ENCODE measurements around the gene UCN. TPM values are rescaled to one million over a fixed set of nuclear protein-coding genes. Genes with fewer than 3 reads are reported as not detected.
A peak's percentile ranks its signal among the peaks of the same experiment; 100 is the strongest.

UCN gene
- total RNA-seq, 1 experiment from 2014 or later = 1.5 TPM

DNA sequence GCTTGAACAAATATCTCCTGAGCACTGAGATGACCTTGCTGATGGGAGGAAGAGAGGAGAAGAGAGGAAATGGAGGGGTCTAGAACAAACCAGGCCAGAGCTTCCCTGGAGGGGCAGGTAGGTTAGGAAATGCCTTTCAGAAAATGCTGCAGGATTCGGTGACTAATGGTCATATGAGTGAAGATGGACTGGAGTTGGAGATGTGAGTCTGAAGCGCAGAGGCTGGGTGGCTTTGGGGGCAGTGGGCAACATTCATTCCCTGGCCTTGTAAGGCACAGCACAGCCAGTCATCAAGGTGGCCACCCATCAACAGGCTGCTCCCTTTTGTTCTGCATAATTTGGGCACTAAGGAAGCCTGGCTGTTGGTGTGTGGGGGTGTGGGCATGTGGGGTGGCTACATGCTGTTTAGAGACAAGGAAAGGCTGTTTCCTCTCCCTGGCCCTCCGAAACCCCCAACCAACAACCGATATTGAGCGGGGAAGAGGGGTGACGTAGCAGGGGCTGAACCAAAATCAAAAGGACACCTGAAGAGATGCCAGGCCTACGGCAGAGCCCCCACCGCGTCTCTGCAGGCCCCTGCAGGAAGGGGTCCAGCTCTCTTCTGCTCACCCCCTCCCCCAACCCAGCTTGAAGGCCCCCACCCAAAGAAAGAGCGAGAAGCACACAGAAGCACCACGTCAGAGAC is 46.9 kb downstream of the UCN start:
- H2BK12ac ChIP-seq (ENCODE audit: insufficient read length, low read depth, low read length) = no peak overlapping the region
- no peak overlapping the region for H3K56ac ChIP-seq (ENCODE audit: insufficient read length, low read depth, low read length)
- H4K91ac ChIP-seq (ENCODE audit: insufficient read length, low read depth, low read length) = no peak overlapping the region
- no peak overlapping the region for H4K8ac ChIP-seq (replicated peaks; ENCODE audit: insufficient read length, low read depth, low read length)
- H3K4me2 ChIP-seq (ENCODE audit: insufficient read depth, insufficient read length, low read length) = peak overlapping the region; percentile 46
- no peak overlapping the region for H2BK20ac ChIP-seq (ENCODE audit: low read depth, low read length, poor library complexity, severe bottlenecking)
- Mint-ChIP-seq H3K27me3 (ENCODE audit: low read depth) (peaks cover 54% of the 10 kb centered on the region), H3K9me3 (no peaks in the 10 kb centered on the region; a peak in 2 of 5 replicates), H3K27ac (no peak overlapping the region), H3K4me1 (peaks cover 27 to 29% of the 10 kb centered on the region in 2 experiments), H3K4me3 (peak overlapping the region; percentile 58 to 88), H3K36me3 (ENCODE audit: insufficient read depth in 1 of 3, low read depth in 3 of 3) (no peaks in the 10 kb centered on the region; a peak in 2 of 7 replicates)
- H3T11ph ChIP-seq (ENCODE audit: low read length) = no peak overlapping the region
- no peak overlapping the region for H2BK15ac ChIP-seq (ENCODE audit: low read depth, low read length)
- H3K79me1 ChIP-seq (ENCODE audit: insufficient read depth, low read depth, low read length, poor library complexity, severe bottlenecking) = no peaks in the 10 kb centered on the region
- H2AK5ac ChIP-seq (ENCODE audit: insufficient read length, low read length) = no peak overlapping the region
- no peak overlapping the region for H3K27ac ChIP-seq (ENCODE audit: insufficient read length, low read depth, low read length)
- no peak overlapping the region for H2BK5ac ChIP-seq (ENCODE audit: insufficient read length, low read length)
- TF ChIP-seq, protein P1, sequence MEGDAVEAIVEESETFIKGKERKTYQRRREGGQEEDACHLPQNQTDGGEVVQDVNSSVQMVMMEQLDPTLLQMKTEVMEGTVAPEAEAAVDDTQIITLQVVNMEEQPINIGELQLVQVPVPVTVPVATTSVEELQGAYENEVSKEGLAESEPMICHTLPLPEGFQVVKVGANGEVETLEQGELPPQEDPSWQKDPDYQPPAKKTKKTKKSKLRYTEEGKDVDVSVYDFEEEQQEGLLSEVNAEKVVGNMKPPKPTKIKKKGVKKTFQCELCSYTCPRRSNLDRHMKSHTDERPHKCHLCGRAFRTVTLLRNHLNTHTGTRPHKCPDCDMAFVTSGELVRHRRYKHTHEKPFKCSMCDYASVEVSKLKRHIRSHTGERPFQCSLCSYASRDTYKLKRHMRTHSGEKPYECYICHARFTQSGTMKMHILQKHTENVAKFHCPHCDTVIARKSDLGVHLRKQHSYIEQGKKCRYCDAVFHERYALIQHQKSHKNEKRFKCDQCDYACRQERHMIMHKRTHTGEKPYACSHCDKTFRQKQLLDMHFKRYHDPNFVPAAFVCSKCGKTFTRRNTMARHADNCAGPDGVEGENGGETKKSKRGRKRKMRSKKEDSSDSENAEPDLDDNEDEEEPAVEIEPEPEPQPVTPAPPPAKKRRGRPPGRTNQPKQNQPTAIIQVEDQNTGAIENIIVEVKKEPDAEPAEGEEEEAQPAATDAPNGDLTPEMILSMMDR (conservative IDR thresholded peaks at IDR 0.05) = no peak
- no CpG with 5 or more reads among the region's 11 CpGs for WGBS (ENCODE audit: extremely low coverage, insufficient read length, low lambda C conversion rate)
- H3K14ac ChIP-seq (ENCODE audit: insufficient read depth, low read length) = no peak overlapping the region
- H3K23me2 ChIP-seq (ENCODE audit: insufficient read length, low read depth, low read length, poor library complexity, severe bottlenecking) = peaks cover 20% of the 10 kb centered on the region
- H3K23ac ChIP-seq (ENCODE audit: insufficient read length, low read depth, low read length) = no peak overlapping the region
- H2AFZ ChIP-seq (ENCODE audit: low read length) = no peak overlapping the region
- no peak overlapping the region for H3K4ac ChIP-seq (ENCODE audit: low read depth, low read length)
- DNase-seq = no peak
- no peaks in the 10 kb centered on the region for H4K20me1 ChIP-seq (ENCODE audit: control insufficient read depth, insufficient read depth, insufficient read length)
- H3K9ac ChIP-seq (ENCODE audit: extremely low read depth, insufficient read length, low read length) = no peak overlapping the region
- H3K9me3 ChIP-seq (ENCODE audit: control insufficient read depth, low read depth, low read length) = no peaks in the 10 kb centered on the region
- H3K18ac ChIP-seq (ENCODE audit: insufficient read length, low read depth, low read length) = no peak overlapping the region
- no peak overlapping the region for H4K5ac ChIP-seq (ENCODE audit: insufficient read length, low read depth, low read length)
- no peaks in the 10 kb centered on the region; the same call in 1 of the 2 replicates for H3K4me1 ChIP-seq (ENCODE audit: insufficient read depth, low read length)
- no peak overlapping the region for H2BK120ac ChIP-seq (ENCODE audit: low read depth, low read length, poor library complexity, severe bottlenecking)
- peaks cover 36% of the 10 kb centered on the region; the same call in 1 of the 2 replicates for H3K27me3 ChIP-seq (ENCODE audit: insufficient read depth, low read length)
- H3K79me2 ChIP-seq (ENCODE audit: insufficient read depth, low read length) = no peaks in the 10 kb centered on the region

Measured in H9 (cell line).